Neural cell (in vitro differentiated cells): ENCODE measurements around the gene SEC22B. TPM values are rescaled to one million over a fixed set of nuclear protein-coding genes. Genes with fewer than 3 reads are reported as not detected.
"Not testable (repeated sequence)": the region's sequence is repeated elsewhere in the genome, so short reads cannot be mapped to it uniquely, and the experiment has no call there.

Experiments used
- H2AFZ ChIP-seq: fragments of 200-600, 300-800 bp; sonication (generic), shearing (Covaris generic); 2 replicates; pipeline ENCODE4 v1.6.0; 2014; ENCODE audit warnings: low read depth, mild to moderate bottlenecking, antibody characterized with exemption, low read length, moderate library complexity
- H3F3A ChIP-seq: fragments of 200-600 bp; shearing (Covaris generic); 2 replicates; pipeline ENCODE4 v1.6.1; 2016; ENCODE audit warnings: mild to moderate bottlenecking, moderate library complexity, mixed read lengths, antibody characterized with exemption, low read length; ENCODE audit not compliant: insufficient read depth, poor library complexity, severe bottlenecking
- H3K27ac ChIP-seq: fragments of 200-600, 300-800 bp; sonication (generic), shearing (Covaris generic); 2 replicates; pipeline ENCODE4 v1.5.1; 2014; ENCODE audit warnings: mild to moderate bottlenecking, low read length, moderate library complexity
- H3K27me3 ChIP-seq: fragments of 300-800, 200-600 bp; sonication (generic), shearing (Covaris generic); 2 replicates; pipeline ENCODE4 v1.6.0; 2014; ENCODE audit warnings: mild to moderate bottlenecking, low read depth, low read length, moderate library complexity; ENCODE audit not compliant: insufficient read depth
- H3K36me3 ChIP-seq: fragments of 300-800, 200-600 bp; sonication (generic), shearing (Covaris generic); 2 replicates; pipeline ENCODE4 v1.5.1; 2014; ENCODE audit warnings: mild to moderate bottlenecking, antibody characterized with exemption, low read length, moderate library complexity; ENCODE audit not compliant: insufficient read depth
- H3K4me2 ChIP-seq: fragments of 300-800, 200-600 bp; sonication (generic), shearing (Covaris generic); 2 replicates; pipeline ENCODE4 v1.6.0; 2014; ENCODE audit warnings: mild to moderate bottlenecking, low read length
- H3K4me3 ChIP-seq: fragments of 300-800, 200-600 bp; sonication (generic), shearing (Covaris generic); 2 replicates; pipeline ENCODE4 v1.5.1; 2014; ENCODE audit warnings: mild to moderate bottlenecking, low read length, moderate library complexity
- H3K79me2 ChIP-seq: fragments of 200-600 bp; shearing (Covaris generic); replicated peaks from 2 replicates; pipeline ENCODE4 v1.6.0; 2014; ENCODE audit warnings: mild to moderate bottlenecking, low read length, moderate library complexity; ENCODE audit not compliant: insufficient read depth
- H3K9ac ChIP-seq: fragments of 300-800, 200-600 bp; sonication (generic), shearing (Covaris generic); 2 replicates; pipeline ENCODE4 v1.6.1; 2016; ENCODE audit warnings: mild to moderate bottlenecking, low read length, mixed read lengths
- H3K9me2 ChIP-seq: fragments of 200-600 bp; shearing (Covaris generic); 2 replicates; pipeline ENCODE4 v1.6.1; 2016; ENCODE audit warnings: mild to moderate bottlenecking, low read length, mixed read lengths; ENCODE audit not compliant: insufficient read depth
- H3K9me3 ChIP-seq: fragments of 200-600, 300-800 bp; sonication (generic), shearing (Covaris generic); 2 replicates; pipeline ENCODE4 v1.6.1; 2016; ENCODE audit warnings: mild to moderate bottlenecking, mixed run types, low read length, moderate library complexity, mixed read lengths
- H4K20me1 ChIP-seq: fragments of 200-600 bp; shearing (Covaris generic); 2 replicates; pipeline ENCODE4 v1.6.1; 2016; ENCODE audit warnings: mild to moderate bottlenecking, mixed run types; ENCODE audit not compliant: insufficient read depth
- EP300 ChIP-seq: fragments of 450-650 bp; conservative IDR thresholded peaks from 2 replicates; pipeline ENCODE4 v1.6.1; 2014; ENCODE audit warnings: antibody characterized with exemption, mild to moderate bottlenecking, moderate library complexity; ENCODE audit not compliant: poor library complexity, severe bottlenecking
- EZH2 ChIP-seq: fragments of 200-600, 300-800 bp; shearing (Covaris generic), sonication (generic); IDR thresholded peaks from 2 replicates; pipeline ENCODE4 v1.6.1; 2014; ENCODE audit warnings: antibody characterized with exemption, low read length, borderline replicate concordance, mild to moderate bottlenecking; ENCODE audit not compliant: insufficient read depth, poor library complexity, severe bottlenecking
- MXI1 ChIP-seq: fragments of 450-650 bp; conservative IDR thresholded peaks from 2 replicates; pipeline ENCODE4 v1.6.1; 2014; ENCODE audit warnings: antibody characterized with exemption, mild to moderate bottlenecking; ENCODE audit not compliant: poor library complexity, severe bottlenecking
- POLR2AphosphoS5 ChIP-seq: IDR thresholded peaks from 2 replicates; pipeline ENCODE4 v1.6.1; 2012
- RAD21 ChIP-seq: fragments of 450-650 bp; conservative IDR thresholded peaks from 2 replicates; pipeline ENCODE4 v1.6.1; 2014; ENCODE audit warnings: antibody characterized with exemption, mild to moderate bottlenecking, moderate library complexity
- REST ChIP-seq: IDR thresholded peaks from 2 replicates; pipeline ENCODE4 v1.6.1; 2012; ENCODE audit warnings: borderline replicate concordance
- SMC3 ChIP-seq: fragments of 450-650 bp; conservative IDR thresholded peaks from 2 replicates; pipeline ENCODE4 v1.6.1; 2014; ENCODE audit warnings: antibody characterized with exemption, mild to moderate bottlenecking, moderate library complexity; ENCODE audit not compliant: poor library complexity
- TAF1 ChIP-seq: IDR thresholded peaks from 2 replicates; pipeline ENCODE4 v1.6.1; 2012; ENCODE audit warnings: low read depth
- polyA plus RNA-seq: library from polyadenylated mRNA; depleted of rRNA; stranded (reverse); fragments of >200 nt; gene quantifications from 2 replicates; pipeline ENCODE4 v1.2.3, GENCODE V29; 2014
- TF ChIP-seq, protein P1 (sequence below): fragments of 450-650 bp; IDR thresholded peaks from 2 replicates; pipeline ENCODE4 v1.5.1; 2014; ENCODE audit warnings: antibody characterized with exemption, mild to moderate bottlenecking, moderate library complexity; ENCODE audit not compliant: poor library complexity, severe bottlenecking

The SEC22B gene
- polyA plus RNA-seq, 1 donor from 2014 or later: 29.3 TPM

GRCh38 chr1:120178799-120179756, 2.8 kb upstream of the SEC22B start:
- Histone ChIP-seq H3K9me2 (no peaks in the 10 kb centered on the region), H3K9me3 (no peaks in the 10 kb centered on the region), H3K27me3 (no peaks in the 10 kb centered on the region), H3K27ac (no peak overlapping the region), H2AFZ (no peak overlapping the region), H3K4me2 (no peak overlapping the region), H4K20me1 (no peaks in the 10 kb centered on the region), H3K4me3 (no peak overlapping the region), H3K79me2 (no peaks in the 10 kb centered on the region), H3K9ac (no peak overlapping the region), H3K36me3 (no peaks in the 10 kb centered on the region), H3F3A (peaks cover 3% of the 10 kb centered on the region)
- TF ChIP-seq EP300 (no peak), RAD21 (no peak), TAF1 (no peak), SMC3 (no peak), REST (no peak), MXI1 (no peak), EZH2 (no peak), POLR2AphosphoS5 (no peak)
- TF ChIP-seq, protein P1, sequence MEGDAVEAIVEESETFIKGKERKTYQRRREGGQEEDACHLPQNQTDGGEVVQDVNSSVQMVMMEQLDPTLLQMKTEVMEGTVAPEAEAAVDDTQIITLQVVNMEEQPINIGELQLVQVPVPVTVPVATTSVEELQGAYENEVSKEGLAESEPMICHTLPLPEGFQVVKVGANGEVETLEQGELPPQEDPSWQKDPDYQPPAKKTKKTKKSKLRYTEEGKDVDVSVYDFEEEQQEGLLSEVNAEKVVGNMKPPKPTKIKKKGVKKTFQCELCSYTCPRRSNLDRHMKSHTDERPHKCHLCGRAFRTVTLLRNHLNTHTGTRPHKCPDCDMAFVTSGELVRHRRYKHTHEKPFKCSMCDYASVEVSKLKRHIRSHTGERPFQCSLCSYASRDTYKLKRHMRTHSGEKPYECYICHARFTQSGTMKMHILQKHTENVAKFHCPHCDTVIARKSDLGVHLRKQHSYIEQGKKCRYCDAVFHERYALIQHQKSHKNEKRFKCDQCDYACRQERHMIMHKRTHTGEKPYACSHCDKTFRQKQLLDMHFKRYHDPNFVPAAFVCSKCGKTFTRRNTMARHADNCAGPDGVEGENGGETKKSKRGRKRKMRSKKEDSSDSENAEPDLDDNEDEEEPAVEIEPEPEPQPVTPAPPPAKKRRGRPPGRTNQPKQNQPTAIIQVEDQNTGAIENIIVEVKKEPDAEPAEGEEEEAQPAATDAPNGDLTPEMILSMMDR: no peak

DNA sequence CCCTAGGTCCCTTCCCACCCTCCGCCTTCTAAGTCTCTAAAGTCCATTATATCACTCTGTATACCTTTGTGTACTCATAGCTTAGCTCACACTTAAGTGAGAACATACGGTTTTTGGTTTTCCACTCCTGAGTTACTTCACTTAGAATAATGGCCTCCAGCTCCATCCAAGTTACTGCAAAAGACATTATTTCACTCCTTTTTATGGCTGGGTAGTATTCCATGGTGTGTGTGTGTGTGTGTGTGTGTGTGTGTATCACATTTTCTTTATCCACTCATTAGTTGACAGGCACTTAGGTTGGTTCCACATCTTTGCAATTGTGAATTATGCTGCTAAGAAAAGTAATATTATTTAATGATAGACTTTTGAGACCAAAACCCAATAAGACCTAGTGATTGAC, 1.7 kb upstream of the SEC22B start:
- not testable (repeated sequence) for H3K9me3 ChIP-seq, H3F3A ChIP-seq, H3K27ac ChIP-seq, H3K27me3 ChIP-seq, H3K9ac ChIP-seq, H3K79me2 ChIP-seq, H2AFZ ChIP-seq, H3K36me3 ChIP-seq, H3K4me2 ChIP-seq, H3K9me2 ChIP-seq, H4K20me1 ChIP-seq, H3K4me3 ChIP-seq

DNA sequence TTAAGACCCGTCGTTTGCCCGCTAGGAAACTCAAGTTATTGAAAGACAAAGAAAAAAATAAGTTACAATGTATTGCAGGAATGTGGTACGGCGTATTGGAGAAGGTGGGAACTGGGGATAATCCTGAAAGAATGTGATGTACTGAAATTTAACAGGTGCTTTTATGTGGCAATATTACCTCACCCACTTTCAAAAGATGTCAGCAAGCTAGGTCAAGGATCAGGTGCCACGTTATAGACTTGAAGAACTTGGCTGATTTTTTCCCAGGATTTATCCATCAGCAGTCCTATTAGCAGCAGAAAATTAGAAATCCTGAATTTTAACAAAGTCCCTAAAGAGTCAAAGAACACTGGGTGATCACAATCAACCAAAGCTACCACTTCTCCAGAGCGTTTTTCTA, 632 bp downstream of the SEC22B start:
- H3K36me3 ChIP-seq, H3F3A ChIP-seq, H3K27me3 ChIP-seq, H3K9me2 ChIP-seq, H4K20me1 ChIP-seq, H3K79me2 ChIP-seq, H3K9me3 ChIP-seq: not testable (repeated sequence)
- Histone ChIP-seq H3K9ac (peak overlapping the region; percentile 79), H3K4me3 (peak overlapping the region; percentile 98), H3K27ac (peak overlapping the region; percentile 83), H3K4me2 (peak overlapping the region; percentile 62), H2AFZ (peak overlapping the region; percentile 75)

DNA sequence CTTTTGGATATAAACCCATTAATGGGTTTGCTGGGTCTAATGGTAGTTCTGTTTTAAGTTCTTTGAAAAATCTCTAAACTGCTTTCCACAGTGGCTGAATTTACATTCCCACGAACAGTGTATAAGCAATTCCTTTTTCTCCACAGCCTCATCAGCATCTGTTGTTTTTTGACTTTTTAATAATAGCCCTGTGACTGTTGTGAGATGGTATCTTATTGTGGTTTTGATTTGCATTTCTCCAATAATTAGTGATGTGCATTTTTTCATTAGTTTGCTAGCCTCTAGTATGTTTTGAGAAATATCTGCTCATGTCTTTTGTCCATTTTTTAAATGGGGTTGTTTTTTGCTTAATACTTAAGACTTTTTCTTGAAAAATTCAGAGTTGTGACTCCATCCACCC, 11.6 kb downstream of the SEC22B start:
- not testable (repeated sequence) for H3K9me2 ChIP-seq, H2AFZ ChIP-seq, H4K20me1 ChIP-seq, H3K36me3 ChIP-seq, H3F3A ChIP-seq, H3K9me3 ChIP-seq, H3K4me2 ChIP-seq, H3K4me3 ChIP-seq, H3K9ac ChIP-seq, H3K79me2 ChIP-seq, H3K27me3 ChIP-seq, H3K27ac ChIP-seq

- not testable (repeated sequence) for H3K36me3 ChIP-seq, H4K20me1 ChIP-seq, H3K9ac ChIP-seq, H3K9me3 ChIP-seq, H2AFZ ChIP-seq, H3K4me2 ChIP-seq, H3K4me3 ChIP-seq, H3K27me3 ChIP-seq, H3K9me2 ChIP-seq, H3K79me2 ChIP-seq, H3K27ac ChIP-seq, H3F3A ChIP-seq
These were observed 14.3 kb downstream of the SEC22B start for GRCh38 chr1:120162015-120162414.
